OCI-LY1 (cell line): Measurements from ENCODE around the gene CHST11.

Experiments
- EZH2 ChIP-seq: fragments of 200-600 bp; sonication (generic), shearing (Covaris generic); IDR thresholded peaks from 2 replicates; pipeline ENCODE4 v1.8.0; 2017; ENCODE audit warnings: borderline replicate concordance, mixed run types, mild to moderate bottlenecking, antibody characterized with exemption, low read length, moderate library complexity, mixed read lengths
- TF ChIP-seq, protein P1 (sequence below): fragments of 200-600 bp; sonication (generic), shearing (Covaris generic); IDR thresholded peaks from 2 replicates; pipeline ENCODE4 v1.5.1; 2017; ENCODE audit warnings: mild to moderate bottlenecking, antibody characterized with exemption, low read length, moderate library complexity, mixed read lengths

DNA sequence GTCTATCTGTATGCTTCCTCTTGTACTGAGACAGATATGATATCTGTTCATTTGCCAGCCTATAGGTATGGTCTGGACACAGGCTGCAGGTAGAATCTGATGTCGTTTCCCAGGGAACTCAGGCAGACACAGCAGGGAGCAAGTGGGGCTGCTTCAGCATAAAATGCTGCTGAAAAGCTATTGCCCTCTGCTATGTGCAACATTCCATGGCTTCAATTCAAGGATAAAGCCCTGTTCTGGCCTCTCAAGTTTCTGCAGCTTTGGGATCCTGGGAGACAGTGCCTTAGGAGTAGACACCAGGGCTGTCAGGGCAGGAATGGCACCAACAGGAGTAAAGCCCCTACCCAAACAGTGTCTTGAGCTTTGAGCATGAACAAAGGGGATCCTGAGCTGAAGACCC is 327.8 kb downstream of the CHST11 start:
- TF ChIP-seq, protein P1, sequence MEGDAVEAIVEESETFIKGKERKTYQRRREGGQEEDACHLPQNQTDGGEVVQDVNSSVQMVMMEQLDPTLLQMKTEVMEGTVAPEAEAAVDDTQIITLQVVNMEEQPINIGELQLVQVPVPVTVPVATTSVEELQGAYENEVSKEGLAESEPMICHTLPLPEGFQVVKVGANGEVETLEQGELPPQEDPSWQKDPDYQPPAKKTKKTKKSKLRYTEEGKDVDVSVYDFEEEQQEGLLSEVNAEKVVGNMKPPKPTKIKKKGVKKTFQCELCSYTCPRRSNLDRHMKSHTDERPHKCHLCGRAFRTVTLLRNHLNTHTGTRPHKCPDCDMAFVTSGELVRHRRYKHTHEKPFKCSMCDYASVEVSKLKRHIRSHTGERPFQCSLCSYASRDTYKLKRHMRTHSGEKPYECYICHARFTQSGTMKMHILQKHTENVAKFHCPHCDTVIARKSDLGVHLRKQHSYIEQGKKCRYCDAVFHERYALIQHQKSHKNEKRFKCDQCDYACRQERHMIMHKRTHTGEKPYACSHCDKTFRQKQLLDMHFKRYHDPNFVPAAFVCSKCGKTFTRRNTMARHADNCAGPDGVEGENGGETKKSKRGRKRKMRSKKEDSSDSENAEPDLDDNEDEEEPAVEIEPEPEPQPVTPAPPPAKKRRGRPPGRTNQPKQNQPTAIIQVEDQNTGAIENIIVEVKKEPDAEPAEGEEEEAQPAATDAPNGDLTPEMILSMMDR, result no peak
- TF ChIP-seq EZH2, result no peak
